Upper lobe of right lung (tissue), 1 donor: ENCODE measurements around the gene DUSP5. TPM values are rescaled to one million over a fixed set of nuclear protein-coding genes. Genes with fewer than 3 reads are reported as not detected.

Source experiments
- ATAC-seq: fragments of 200-7000 bp; cut with Tn5 transposase; one replicate; pipeline ENCODE4 v1.9.1; 2020; ENCODE audit warnings: mild to moderate bottlenecking, moderate library complexity
- DNase-seq: peaks from one replicate; pipeline ENCODE4 v3.0.0-alpha.2; 2020
- H3K27ac ChIP-seq: fragments of 200-600 bp; one replicate; pipeline ENCODE4 v1.8.0; 2022
- H3K27me3 ChIP-seq: fragments of 200-600 bp; one replicate; pipeline ENCODE4 v1.8.0; 2022; ENCODE audit warnings: mild to moderate bottlenecking
- H3K36me3 ChIP-seq: fragments of 200-600 bp; one replicate; pipeline ENCODE4 v1.8.0; 2022
- H3K4me1 ChIP-seq: fragments of 200-600 bp; one replicate; pipeline ENCODE4 v1.8.0; 2022
- H3K4me3 ChIP-seq: fragments of 200-600 bp; one replicate; pipeline ENCODE4 v1.8.0; 2022; ENCODE audit warnings: mild to moderate bottlenecking
- H3K9me3 ChIP-seq: fragments of 200-600 bp; one replicate; pipeline ENCODE4 v1.8.0; 2022
- CTCF ChIP-seq: fragments of 200-600 bp; IDR thresholded peaks from one replicate; pipeline ENCODE4 v1.8.0; 2022; ENCODE audit warnings: antibody characterized with exemption
- intact Hi-C: fragments of 100-400 bp; cut with DNase I; formaldehyde crosslinking; loops from one replicate; pipeline ENCODE4 v1.11.0; 2022
- total RNA-seq: library from RNA; stranded (reverse); fragmentation: NEBNext Ultra II Directional; extraction: Animal tissue kit (Norgen Biotek cat#: 25700); gene quantifications from one replicate; pipeline ENCODE4 v1.2.1, GENCODE V29; 2021
- donor health status: DM: no; HTN: yes; CAD: no; lungs with severe emphysema.

DUSP5 gene
- total RNA-seq, 1 donor from 2014 or later, result 24.0 TPM

DNA sequence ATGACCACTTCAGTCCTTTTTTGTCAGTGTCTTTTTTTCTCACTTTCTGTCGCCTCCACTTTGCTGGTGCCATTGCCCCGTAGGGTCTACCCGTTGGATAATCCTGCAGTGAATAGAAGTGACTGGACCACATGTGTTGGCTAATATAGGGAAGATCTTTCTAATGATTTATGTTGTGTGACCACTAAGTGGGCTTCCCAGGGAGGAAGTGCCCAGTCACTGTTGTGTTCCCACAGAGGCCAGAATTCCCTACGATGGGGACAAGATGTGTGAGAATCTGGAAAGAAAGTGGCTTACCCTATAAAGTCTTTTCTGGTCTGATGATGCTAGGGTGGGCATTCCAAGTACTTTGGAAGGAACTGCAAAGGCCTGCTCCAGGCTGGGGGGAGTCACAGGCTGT is 41.4 kb downstream of the DUSP5 start:
- Histone ChIP-seq H3K4me3 (no peak overlapping the region), H3K27ac (no peak overlapping the region), H3K4me1 (no peaks in the 10 kb centered on the region), H3K36me3 (no peaks in the 10 kb centered on the region), H3K9me3 (no peaks in the 10 kb centered on the region), H3K27me3 (no peaks in the 10 kb centered on the region)
- DNase-seq (no peak), ATAC-seq (no peak)
- intact Hi-C loops, result no loop called here
- no peak for TF ChIP-seq CTCF

DNA sequence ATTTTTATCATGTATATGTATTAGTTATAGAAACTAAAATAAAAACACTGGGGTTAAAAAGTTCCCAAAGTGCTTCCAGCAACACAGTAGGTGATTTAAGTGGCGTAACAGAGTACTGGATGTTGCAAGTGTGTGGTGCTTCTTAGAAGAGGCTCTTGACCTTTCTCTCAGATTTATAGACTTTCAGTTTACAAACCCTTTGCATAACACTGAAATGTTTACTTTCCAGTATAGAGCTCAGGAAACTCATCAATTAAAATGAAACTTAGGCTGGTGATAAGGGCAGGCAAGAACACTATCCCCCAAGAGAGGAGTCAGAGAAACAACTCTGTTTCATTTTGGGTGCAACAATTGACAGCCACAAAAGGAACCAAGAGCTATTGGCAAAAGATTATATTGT is 42.3 kb downstream of the DUSP5 start:
- no peak for TF ChIP-seq CTCF
- DNase-seq, result no peak
- peak; percentile 45 for ATAC-seq
- H3K27ac ChIP-seq, result no peak overlapping the region
- no peaks in the 10 kb centered on the region for H3K4me1 ChIP-seq
- H3K27me3 ChIP-seq, result no peaks in the 10 kb centered on the region
- H3K9me3 ChIP-seq, result no peaks in the 10 kb centered on the region
- no peak overlapping the region for H3K4me3 ChIP-seq
- no peaks in the 10 kb centered on the region for H3K36me3 ChIP-seq
- intact Hi-C loops, result no loop called here

DNA sequence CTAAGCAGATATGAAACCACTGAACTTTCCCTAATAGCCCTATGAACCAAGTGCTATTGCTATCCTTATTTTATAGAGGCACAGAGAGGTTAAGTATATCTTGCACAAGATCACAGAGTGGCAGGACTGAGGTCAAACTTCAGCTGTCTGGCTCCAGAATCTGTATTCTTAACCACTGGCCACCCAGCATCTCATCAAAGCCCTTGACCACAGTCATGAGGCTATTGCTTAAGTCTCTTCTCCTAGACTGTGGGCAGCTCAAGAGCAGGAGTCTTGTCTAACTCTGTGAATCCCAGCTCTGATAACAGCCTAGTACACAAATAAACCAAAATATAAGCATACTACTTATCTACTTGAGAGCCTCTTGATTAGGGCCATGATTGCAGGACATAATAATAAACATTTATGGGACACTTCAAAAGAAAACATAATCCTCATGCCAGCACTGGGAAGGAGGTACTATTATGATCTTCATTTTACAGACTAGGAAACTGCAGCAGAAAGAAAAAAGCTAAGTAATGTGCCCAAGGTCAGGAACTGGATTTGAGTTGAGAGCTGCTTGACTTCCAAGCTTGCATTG is 47.3 kb downstream of the DUSP5 start:
- ATAC-seq (peak; percentile 87), DNase-seq (no peak)
- H3K27me3 ChIP-seq, result no peaks in the 10 kb centered on the region
- H3K36me3 ChIP-seq, result no peaks in the 10 kb centered on the region
- intact Hi-C loops, result loop anchor here (5.0 kb wide), 1 partner anchor 233 kb away; no protein-coding TSS in a partner anchor
- H3K9me3 ChIP-seq, result no peaks in the 10 kb centered on the region
- H3K4me3 ChIP-seq, result no peak overlapping the region
- no peak overlapping the region for H3K27ac ChIP-seq
- H3K4me1 ChIP-seq, result peaks cover 16% of the 10 kb centered on the region
- no peak for TF ChIP-seq CTCF

DNA sequence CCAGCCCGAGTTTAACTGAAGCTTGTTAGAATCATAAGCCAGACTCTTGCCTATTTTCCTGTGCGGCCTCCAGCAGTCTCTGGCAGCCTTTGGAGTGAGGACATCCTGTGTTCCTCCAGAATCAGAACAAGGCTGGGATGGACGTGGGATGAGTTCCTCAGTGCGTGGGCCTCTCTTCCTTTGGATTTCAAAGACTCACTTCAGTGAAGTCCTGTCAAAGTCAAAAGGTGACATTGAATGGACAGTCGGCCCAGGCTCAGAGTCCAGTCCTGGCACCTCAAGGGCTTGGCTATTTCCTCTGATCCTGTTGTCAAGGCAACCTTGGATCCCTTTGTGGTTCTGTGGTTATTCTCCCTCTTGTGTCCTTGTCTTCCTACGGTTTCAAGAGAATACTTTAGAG is 48.4 kb downstream of the DUSP5 start:
- no peak for ATAC-seq
- DNase-seq, result no peak

GRCh38 chr10:110546499-110547110 is 48.9 kb downstream of the DUSP5 start:
- peak; percentile 56 for ATAC-seq
- H3K4me3 ChIP-seq, result no peak overlapping the region
- no peak overlapping the region for H3K27ac ChIP-seq
- peaks cover 16% of the 10 kb centered on the region for H3K4me1 ChIP-seq
- no peaks in the 10 kb centered on the region for H3K36me3 ChIP-seq
- TF ChIP-seq CTCF, result no peak
- intact Hi-C loops, result loop anchor here (5.0 kb wide), 1 partner anchor 234 kb away; no protein-coding TSS in a partner anchor
- no peaks in the 10 kb centered on the region for H3K9me3 ChIP-seq
- H3K27me3 ChIP-seq, result no peaks in the 10 kb centered on the region
- no peak for DNase-seq

More for the DNA sequence above, 48.4 kb downstream of the DUSP5 start:
- intact Hi-C loops, result loop anchor here (5.0 kb wide), 1 partner anchor 234 kb away; no protein-coding TSS in a partner anchor
- no peak overlapping the region for H3K27ac ChIP-seq
- H3K27me3 ChIP-seq, result no peaks in the 10 kb centered on the region
- no peaks in the 10 kb centered on the region for H3K9me3 ChIP-seq
- no peak overlapping the region for H3K4me3 ChIP-seq
- TF ChIP-seq CTCF, result no peak
- H3K4me1 ChIP-seq, result peaks cover 16% of the 10 kb centered on the region
- H3K36me3 ChIP-seq, result no peaks in the 10 kb centered on the region
